ENCODE data around the gene TRIO. TPM values are rescaled to one million over a fixed set of nuclear protein-coding genes. Genes with fewer than 3 reads are reported as not detected.
"Not testable (repeated sequence)": the region's sequence is repeated elsewhere in the genome, so short reads cannot be mapped to it uniquely, and the experiment has no call there.

TRIO gene
- total RNA-seq, 2 experiments from 2014 or later, result 5.7 to 15.7 TPM

DNA sequence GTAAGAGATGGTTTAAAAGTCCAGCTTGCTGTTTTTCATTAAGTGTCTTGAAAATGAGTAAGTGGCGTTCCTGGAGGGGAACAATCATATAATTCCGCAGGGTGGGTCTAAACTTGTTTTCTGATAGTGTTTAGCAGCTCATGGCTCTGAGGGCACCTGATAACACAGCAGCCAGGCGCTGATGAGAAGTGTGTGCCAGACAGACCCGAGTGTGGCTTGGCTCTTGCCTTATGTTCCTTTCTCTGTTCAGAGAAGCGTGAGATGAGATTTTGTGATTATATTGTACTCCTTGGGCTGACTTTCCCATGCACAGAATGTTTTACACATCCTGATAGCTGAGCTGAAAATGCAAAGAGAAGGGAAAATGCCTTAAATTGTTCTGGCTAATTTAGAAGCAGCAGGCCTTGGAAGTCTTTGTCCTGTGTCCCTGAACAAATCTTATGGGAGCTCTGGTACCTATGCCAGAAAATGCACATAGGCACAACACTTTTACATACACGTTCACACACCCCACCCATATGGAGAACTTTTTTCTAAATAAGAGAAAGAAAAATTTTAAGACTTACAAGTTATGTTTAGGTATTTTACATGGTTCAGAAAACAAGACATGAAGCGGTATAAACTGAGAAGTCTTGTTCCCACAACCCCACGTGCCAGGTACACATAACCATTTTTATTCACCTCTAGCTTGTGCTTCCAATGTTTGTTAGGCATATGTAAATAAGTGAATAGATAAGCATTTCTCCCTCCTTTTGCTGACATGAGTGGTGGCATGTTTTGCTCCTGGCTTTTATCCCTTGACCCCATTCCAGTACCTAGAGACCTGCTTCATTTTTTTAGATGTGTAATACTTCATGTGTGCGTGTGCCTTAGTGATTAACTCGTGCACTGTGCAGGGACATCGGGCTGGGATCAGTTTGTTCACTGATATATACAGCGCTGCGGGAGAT lies 286.2 kb downstream of the TRIO start:
- Mint-ChIP-seq H3K36me3 (no peaks in the 10 kb centered on the region), H3K27ac (no peak overlapping the region), H3K4me3 (no peak overlapping the region), H3K27me3 (peaks cover 5% of the 10 kb centered on the region), H3K4me1 (peaks cover 7% of the 10 kb centered on the region), H3K9me3 (ENCODE audit: low read depth) (no peaks in the 10 kb centered on the region)
- no peak for DNase-seq
- ATAC-seq, result no peak
- CTCF ChIA-PET, result interaction anchor here (2.3 kb wide), 1 partner anchor 30 kb away, joined by 5 read pairs; no protein-coding TSS in a partner anchor

DNA sequence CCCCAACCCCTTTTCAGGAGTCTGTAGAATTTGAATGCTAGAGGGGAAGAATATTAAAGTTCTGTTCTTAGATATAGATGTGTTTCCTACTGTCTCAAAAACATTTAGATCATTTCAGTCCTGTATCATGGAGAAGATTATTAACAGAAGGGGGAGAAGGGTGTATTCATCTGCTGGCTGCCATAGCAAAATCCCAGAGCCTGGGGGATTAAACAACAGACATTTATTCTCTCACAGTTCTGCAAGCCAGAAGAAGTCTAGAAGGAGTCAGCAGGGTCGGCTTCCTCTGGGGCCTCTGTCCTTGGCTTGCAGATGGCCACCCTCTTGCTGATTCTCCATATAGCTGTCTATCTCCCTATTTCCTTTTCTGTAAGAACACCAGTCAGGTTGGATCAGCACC lies 288.4 kb downstream of the TRIO start:
- Mint-ChIP-seq H3K4me1 (peaks cover 6% of the 10 kb centered on the region), H3K4me3 (no peak overlapping the region)
- CTCF ChIA-PET, result interaction anchor here (1.2 kb wide), 1 partner anchor 14 kb away, joined by 4 read pairs; no protein-coding TSS in a partner anchor

DNA sequence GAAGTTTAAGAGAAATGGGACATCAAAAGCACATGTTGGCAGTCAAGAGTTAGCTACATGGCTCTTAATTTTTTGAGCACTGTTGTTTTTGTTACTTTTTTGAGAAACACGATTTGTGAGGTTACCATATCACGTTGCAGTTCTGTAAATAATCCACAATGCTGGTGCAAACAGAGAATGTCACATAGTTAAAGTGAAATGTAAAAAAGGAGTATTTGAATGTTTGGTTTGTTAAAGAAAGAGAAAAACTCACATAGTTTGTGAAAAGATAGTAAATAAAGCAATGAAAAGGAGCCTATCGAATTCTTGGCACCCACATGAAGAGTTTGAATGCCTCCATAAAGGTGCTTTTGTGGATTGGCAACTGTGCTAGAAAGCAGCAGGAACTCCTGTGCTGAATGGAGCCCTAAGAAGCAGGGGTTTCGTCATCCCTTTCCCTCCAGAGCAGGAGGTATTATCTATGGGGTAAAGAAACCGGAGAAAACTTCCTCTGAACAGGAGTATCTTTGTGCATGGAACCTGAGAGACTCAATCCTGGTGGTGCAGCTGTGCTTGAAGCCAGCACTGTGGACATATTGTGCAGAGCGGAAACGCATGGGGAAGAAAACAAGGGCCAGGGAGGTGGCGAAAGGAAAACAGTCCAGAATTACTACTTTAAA lies 289.9 kb downstream of the TRIO start:
- Mint-ChIP-seq H3K4me3 (no peak overlapping the region), H3K36me3 (peaks cover 3% of the 10 kb centered on the region), H3K27ac (no peak overlapping the region), H3K9me3 (ENCODE audit: low read depth) (no peaks in the 10 kb centered on the region), H3K27me3 (peaks cover 14% of the 10 kb centered on the region), H3K4me1 (peaks cover 20% of the 10 kb centered on the region)
- ATAC-seq (no peak), DNase-seq (no peak)
- CTCF ChIA-PET, result interaction anchor here (1.2 kb wide), 1 partner anchor 16 kb away, joined by 4 read pairs; no protein-coding TSS in a partner anchor

More for the DNA sequence above, 288.4 kb downstream of the TRIO start:
- DNase-seq, result no peak
- no peak for ATAC-seq
- peaks cover 2% of the 10 kb centered on the region for H3K36me3 Mint-ChIP-seq
- peaks cover 14% of the 10 kb centered on the region for H3K27me3 Mint-ChIP-seq
- no peak overlapping the region for H3K27ac Mint-ChIP-seq
- H3K9me3 Mint-ChIP-seq (ENCODE audit: low read depth), result no peaks in the 10 kb centered on the region

DNA sequence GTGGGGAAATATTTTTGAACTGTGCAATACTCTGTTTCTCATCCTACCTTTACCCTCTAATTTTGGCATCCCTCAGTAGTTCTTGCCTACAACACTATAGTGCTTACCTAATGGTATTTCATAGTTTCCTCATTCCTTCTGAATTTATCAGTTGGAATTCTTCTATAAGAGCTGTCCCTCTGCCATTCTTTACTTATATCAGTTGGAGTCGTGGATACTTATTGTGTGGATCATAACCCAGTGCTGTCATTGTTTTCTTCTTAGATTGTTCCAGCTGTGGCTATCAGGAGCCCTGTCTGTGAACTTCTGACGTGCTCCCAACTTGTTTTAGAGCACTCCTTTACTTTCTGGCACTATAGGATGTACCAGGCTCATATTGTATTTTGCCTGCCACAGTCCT lies 292.3 kb downstream of the TRIO start:
- H3K4me3 Mint-ChIP-seq, result no peak overlapping the region

DNA sequence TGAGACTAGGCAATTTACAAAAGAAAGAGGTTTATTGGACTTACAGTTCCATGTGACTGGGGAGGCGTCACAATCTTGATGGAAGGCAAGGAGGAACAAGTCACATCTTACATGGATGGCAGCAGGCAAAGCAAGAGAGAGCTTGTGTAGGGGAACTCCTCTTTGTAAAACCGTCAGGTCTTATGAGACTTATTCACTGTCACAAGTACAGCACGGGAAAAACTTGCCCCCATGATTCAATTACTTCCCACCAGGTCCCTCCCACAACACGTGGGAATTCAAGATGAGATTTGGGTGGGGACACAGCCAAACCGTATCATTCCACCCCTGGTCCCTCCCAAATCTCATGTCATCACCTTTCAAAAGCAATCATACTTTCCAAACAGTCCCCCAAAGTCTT lies 293.0 kb downstream of the TRIO start:
- CTCF ChIA-PET, result interaction anchor here (1.0 kb wide), 1 partner anchor 14 kb away, joined by 4 read pairs; no protein-coding TSS in a partner anchor
- not testable (repeated sequence) for DNase-seq; H3K36me3 Mint-ChIP-seq; H3K9me3 Mint-ChIP-seq (ENCODE audit: low read depth); H3K4me3 Mint-ChIP-seq; H3K27ac Mint-ChIP-seq; ATAC-seq
- Mint-ChIP-seq H3K27me3 (peaks cover 11% of the 10 kb centered on the region), H3K4me1 (peaks cover 28% of the 10 kb centered on the region)

More for the DNA sequence above, 292.3 kb downstream of the TRIO start:
- Mint-ChIP-seq H3K4me1 (peaks cover 28% of the 10 kb centered on the region), H3K9me3 (ENCODE audit: low read depth) (no peaks in the 10 kb centered on the region), H3K27ac (no peak overlapping the region), H3K36me3 (peaks cover 4% of the 10 kb centered on the region), H3K27me3 (peaks cover 11% of the 10 kb centered on the region)
- CTCF ChIA-PET, result no interaction called here
- DNase-seq (no peak), ATAC-seq (no peak)

DNA sequence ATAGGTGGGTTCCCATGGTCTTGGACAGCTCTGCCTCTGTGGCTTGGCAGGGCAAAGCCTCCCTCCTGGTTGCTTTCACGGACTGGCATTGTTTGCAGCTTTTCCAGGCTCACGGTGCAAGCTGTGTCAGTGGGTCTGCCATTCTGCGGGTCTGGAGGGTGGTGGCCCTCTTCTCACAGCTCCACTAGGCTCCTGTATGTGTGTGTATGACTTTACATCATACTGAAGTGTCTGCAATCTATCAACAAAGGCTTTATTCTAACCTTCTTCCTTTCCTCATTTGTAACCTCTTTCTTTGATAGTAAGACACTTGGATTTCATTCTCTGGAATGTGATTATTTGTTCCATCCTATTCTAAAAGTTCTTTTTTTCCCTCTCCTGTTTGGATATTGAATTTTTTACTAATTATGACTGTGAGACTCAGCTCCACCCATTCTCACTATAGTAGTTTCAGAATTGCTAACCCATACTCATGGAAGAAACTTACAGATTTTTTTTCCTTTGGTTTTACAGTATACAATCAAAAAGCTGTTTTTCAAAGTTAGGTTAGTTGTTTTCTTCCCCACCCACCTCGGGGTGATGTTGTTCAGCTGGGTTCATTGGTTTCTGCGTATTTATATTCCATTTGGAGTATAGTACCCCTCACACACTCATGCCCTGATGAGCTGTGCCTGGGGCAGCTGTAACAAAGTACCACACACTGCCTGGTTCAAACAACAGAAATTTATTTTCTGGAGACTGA lies 293.8 kb downstream of the TRIO start:
- CTCF ChIA-PET, result interaction anchor here (1.0 to 1.4 kb wide), 3 partner anchors 14 to 85 kb away, joined by 3 to 4 read pairs (median 3); no protein-coding TSS in a partner anchor
- Mint-ChIP-seq H3K27me3 (peaks cover 13% of the 10 kb centered on the region), H3K9me3 (ENCODE audit: low read depth) (no peaks in the 10 kb centered on the region), H3K36me3 (peaks cover 4% of the 10 kb centered on the region), H3K27ac (no peak overlapping the region), H3K4me3 (no peak overlapping the region), H3K4me1 (peaks cover 28% of the 10 kb centered on the region)
- DNase-seq, result no peak
- peak; percentile 70 for ATAC-seq

DNA sequence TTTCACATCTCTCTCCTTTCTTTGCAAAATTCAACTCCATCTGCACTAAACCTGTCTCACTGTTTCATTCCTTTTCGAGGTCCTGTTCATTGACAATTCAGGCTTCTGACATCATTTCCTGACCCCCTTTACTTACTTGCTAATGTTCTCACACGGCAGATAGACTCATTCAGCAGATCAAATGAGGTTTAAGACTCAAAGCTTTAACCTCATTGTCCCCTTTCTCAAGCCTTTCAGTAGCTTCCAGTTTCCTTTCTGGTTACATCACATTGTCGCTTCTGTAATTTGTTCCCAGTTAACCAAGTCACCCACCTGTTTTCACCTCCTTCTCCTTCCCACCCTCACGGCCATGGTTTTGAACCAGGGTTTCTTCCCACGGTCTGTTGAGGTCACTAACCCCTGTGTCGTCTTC lies 295.1 kb downstream of the TRIO start:
- H3K36me3 Mint-ChIP-seq, result peaks cover 4% of the 10 kb centered on the region
- CTCF ChIA-PET, result interaction anchor here (1.4 kb wide), 1 partner anchor 22 kb away, joined by 3 read pairs; no protein-coding TSS in a partner anchor
- H3K27me3 Mint-ChIP-seq, result peaks cover 19% of the 10 kb centered on the region
- H3K27ac Mint-ChIP-seq, result peak overlapping the region; percentile 56
- H3K4me1 Mint-ChIP-seq, result peaks cover 28% of the 10 kb centered on the region
- no peak overlapping the region for H3K4me3 Mint-ChIP-seq
- peak; percentile 39 for DNase-seq
- ATAC-seq, result peak; percentile 61
- H3K9me3 Mint-ChIP-seq (ENCODE audit: low read depth), result no peaks in the 10 kb centered on the region

DNA sequence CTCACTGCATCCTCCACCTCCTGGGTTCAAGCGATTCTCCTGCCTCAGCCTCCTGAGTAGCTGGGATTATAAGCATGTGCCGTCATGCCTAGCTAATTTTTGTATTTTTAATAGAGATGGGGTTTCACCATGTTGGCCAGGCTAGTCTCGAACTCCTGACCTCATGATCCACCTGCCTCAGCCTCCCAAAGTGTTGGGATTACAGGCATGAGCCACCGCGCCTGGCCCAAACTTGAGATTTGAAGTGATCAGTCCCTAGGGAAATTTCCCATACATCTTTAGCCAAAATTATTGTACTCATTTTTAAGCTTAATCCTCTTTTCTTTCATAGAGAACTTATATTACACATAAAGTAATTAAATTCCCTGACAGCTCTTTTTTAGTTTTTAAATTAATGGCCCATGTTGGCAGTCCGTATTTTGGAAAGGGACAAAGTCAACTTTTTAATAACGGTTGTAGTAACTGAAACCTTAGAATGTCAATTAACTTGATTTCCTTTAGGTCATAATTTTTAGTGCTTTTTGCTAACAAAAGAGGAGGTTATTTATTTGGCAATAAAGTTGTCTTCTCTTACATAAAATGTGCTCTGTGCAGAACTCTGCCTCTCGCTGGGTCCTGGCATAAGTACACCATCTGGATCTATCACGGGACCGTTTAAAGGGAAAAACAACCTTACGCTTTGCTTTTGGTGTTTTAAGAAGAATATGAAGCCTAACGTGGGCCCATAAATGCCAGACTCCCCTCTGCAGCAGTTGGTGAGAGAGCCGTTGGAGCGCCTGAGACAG lies 296.1 kb downstream of the TRIO start:
- no peak for ATAC-seq
- DNase-seq, result no peak
- Mint-ChIP-seq H3K9me3 (ENCODE audit: low read depth) (no peaks in the 10 kb centered on the region), H3K27ac (no peak overlapping the region), H3K4me1 (peaks cover 28% of the 10 kb centered on the region), H3K4me3 (no peak overlapping the region), H3K36me3 (peaks cover 4% of the 10 kb centered on the region), H3K27me3 (peaks cover 25% of the 10 kb centered on the region)
- CTCF ChIA-PET, result no interaction called here

DNA sequence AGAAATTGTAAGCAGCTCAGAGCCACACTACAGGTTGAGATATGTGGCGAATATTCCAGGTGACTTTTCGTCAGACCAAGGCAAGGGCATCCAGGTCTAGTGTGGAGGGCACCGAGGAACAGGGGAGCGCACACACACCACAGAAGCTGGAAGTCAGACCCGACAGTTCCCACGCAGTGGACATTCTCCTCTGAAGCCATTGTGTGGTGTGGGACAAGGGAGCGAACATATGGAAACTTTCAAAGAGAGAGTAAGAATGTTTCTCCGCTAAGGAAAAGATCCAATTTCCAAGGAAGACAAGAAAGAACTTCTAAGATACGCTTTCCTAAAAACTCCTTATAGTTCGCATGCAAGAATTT lies 297.1 kb downstream of the TRIO start:
- DNase-seq, result no peak
- Mint-ChIP-seq H3K4me1 (peaks cover 28% of the 10 kb centered on the region), H3K9me3 (ENCODE audit: low read depth) (no peaks in the 10 kb centered on the region), H3K27me3 (peaks cover 26% of the 10 kb centered on the region), H3K4me3 (no peak overlapping the region), H3K27ac (no peak overlapping the region), H3K36me3 (peaks cover 4% of the 10 kb centered on the region)
- ATAC-seq, result no peak
- CTCF ChIA-PET, result no interaction called here

DNA sequence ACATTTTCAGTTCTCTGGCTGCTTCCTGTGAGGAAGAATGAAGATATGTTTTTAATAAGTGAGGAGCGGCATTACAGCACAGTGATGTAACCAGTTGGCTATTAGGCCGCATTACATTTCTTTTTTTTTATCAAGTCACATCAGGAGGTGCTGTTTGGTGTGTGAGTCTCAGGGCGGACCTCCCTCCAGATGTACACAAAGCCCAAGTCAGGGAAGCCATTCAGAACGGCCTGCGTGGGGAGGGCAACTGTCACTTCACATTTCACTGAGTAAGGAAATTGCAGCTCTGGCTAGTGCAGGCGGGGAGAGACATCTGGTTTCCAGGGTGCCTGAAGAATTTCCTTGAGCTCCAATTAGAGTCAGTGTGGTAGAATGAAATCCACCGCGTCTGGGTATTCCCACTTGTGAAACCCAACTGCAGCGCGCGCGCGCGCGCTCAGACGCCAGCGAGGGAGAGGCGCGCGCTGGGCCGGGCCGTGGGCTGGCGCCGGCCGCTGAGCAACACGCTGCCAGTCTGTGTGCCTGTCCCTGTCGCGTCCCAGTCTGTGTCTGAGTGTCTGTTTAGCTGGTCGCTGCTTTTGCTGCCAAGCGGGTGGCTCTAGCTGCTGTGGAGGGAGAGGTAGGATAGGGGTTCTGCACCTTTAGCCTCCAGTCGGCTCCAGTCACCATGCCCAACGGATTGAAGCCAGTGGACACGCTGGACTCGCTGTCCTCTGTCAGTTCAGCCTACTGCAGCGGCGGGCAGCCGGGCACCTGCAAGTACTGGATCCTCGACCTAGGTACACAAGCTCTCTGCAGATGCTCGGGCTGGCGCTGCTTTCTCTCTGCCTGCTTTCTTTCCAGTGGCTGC lies 297.7 kb downstream of the TRIO start:
- no peak overlapping the region for H3K27ac Mint-ChIP-seq
- peaks cover 28% of the 10 kb centered on the region for H3K4me1 Mint-ChIP-seq
- CTCF ChIA-PET, result no interaction called here
- H3K27me3 Mint-ChIP-seq, result peaks cover 23% of the 10 kb centered on the region
- H3K9me3 Mint-ChIP-seq (ENCODE audit: low read depth), result no peaks in the 10 kb centered on the region
- no peak for DNase-seq
- H3K4me3 Mint-ChIP-seq, result no peak overlapping the region
- no peak for ATAC-seq
- peaks cover 4% of the 10 kb centered on the region for H3K36me3 Mint-ChIP-seq

DNA sequence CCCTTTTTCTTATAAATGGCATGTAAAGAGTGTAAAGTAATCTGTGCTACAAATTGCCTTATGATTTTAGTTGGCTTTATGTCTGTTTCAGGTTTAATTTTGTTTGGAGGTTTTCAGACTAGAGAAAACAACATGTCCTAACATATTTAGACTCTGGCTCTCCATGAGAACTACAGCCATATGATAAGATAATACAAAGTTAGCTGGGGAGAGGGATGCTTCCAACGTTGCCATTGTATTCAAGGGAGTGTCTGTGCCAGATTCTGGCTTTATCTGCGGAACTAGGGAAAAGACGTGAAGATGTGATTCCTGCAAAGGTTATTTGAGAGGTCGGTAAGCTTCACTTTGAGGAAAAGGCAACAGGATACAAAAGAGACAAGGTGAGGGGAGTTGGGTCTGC lies 298.5 kb downstream of the TRIO start:
- H3K27ac Mint-ChIP-seq, result no peak overlapping the region

DNA sequence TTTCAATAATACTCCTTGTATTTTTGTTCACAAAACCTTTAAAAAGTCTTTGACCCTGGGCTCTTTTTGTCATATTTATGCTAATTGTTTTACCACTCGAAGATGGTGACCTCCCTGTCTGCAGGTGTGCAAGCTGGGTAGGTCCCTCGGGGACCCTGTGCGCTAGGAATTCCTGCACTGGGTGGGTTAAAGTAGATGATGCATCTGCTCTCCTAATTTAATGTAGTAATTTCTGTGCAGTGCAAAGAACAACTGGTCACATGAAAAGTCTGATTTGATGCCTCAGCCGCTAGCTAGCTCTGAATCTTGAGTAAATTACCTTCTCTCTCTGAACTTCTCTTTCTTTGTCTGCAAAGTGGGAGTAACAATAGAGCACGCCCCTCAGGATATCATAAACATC lies 299.4 kb downstream of the TRIO start:
- peaks cover 13% of the 10 kb centered on the region for H3K4me1 Mint-ChIP-seq
- CTCF ChIA-PET, result no interaction called here
- no peak overlapping the region for H3K27ac Mint-ChIP-seq
- no peaks in the 10 kb centered on the region for H3K9me3 Mint-ChIP-seq (ENCODE audit: low read depth)
- peaks cover 23% of the 10 kb centered on the region for H3K27me3 Mint-ChIP-seq
- ATAC-seq (no peak), DNase-seq (no peak)
- no peak overlapping the region for H3K4me3 Mint-ChIP-seq
- peaks cover 2% of the 10 kb centered on the region for H3K36me3 Mint-ChIP-seq

More for the DNA sequence above, 298.5 kb downstream of the TRIO start:
- peaks cover 22% of the 10 kb centered on the region for H3K4me1 Mint-ChIP-seq
- CTCF ChIA-PET, result no interaction called here
- no peak overlapping the region for H3K4me3 Mint-ChIP-seq
- DNase-seq (no peak), ATAC-seq (no peak)
- peaks cover 23% of the 10 kb centered on the region for H3K27me3 Mint-ChIP-seq
- no peaks in the 10 kb centered on the region for H3K9me3 Mint-ChIP-seq (ENCODE audit: low read depth)
- H3K36me3 Mint-ChIP-seq, result peaks cover 2% of the 10 kb centered on the region

All from activated CD8-positive, alpha-beta memory T cell treated with anti-CD3 and anti-CD28 coated beads, Interleukin-2, amount 10 ng/mL, durations not matched to agents 7 days and 5 days (primary cell).